H1 (cell line): ENCODE measurements around the gene DPF3. TPM values are rescaled to one million over a fixed set of nuclear protein-coding genes. Genes with fewer than 3 reads are reported as not detected.

ENCODE experiments used
- BCL11A ChIP-seq, 2 experiments: IDR thresholded peaks; one replicate each; pipeline ENCODE4 v1.6.1; 2011; ENCODE audit warnings: low read depth in 2 of 2, low read length in 2 of 2, mild to moderate bottlenecking in 2 of 2
- BRCA1 ChIP-seq: IDR thresholded peaks from 2 replicates; pipeline ENCODE4 v1.6.1; 2012; ENCODE audit warnings: low read depth, low read length, improper control_type of control experiment
- CBX5 ChIP-seq: fragments of 300-800, 300-1000 bp; sonication (generic); IDR thresholded peaks from 2 replicates; pipeline ENCODE4 v1.7.1; 2016; ENCODE audit warnings: antibody characterized with exemption, low read length, low read depth
- GTF2F1 ChIP-seq: IDR thresholded peaks from 2 replicates; pipeline ENCODE4 v1.6.1; 2012; ENCODE audit warnings: low read depth, low read length, improper control_type of control experiment, borderline replicate concordance
- NANOG ChIP-seq: IDR thresholded peaks from 2 replicates; pipeline ENCODE4 v1.6.1; 2011; ENCODE audit warnings: low read length, low read depth, mild to moderate bottlenecking, inconsistent platforms; ENCODE audit not compliant: insufficient read depth, poor library complexity, severe bottlenecking
- SP4 ChIP-seq: IDR thresholded peaks from 2 replicates; pipeline ENCODE4 v1.6.1; 2012; ENCODE audit warnings: low read length, inconsistent platforms
- SRF ChIP-seq: IDR thresholded peaks from 2 replicates; pipeline ENCODE4 v1.6.1; 2011; ENCODE audit warnings: mild to moderate bottlenecking, low read depth, low read length, moderate library complexity
- TAF1 ChIP-seq: IDR thresholded peaks from 2 replicates; pipeline ENCODE4 v1.6.1; 2011; ENCODE audit warnings: mild to moderate bottlenecking, low read depth, low read length
- TAF7 ChIP-seq: optimal IDR thresholded peaks from 2 replicates; pipeline ENCODE3; 2011; ENCODE audit warnings: low read depth, mild to moderate bottlenecking, inconsistent platforms, low read length, moderate library complexity, borderline replicate concordance
- ZNF274 ChIP-seq: IDR thresholded peaks from 2 replicates; pipeline ENCODE4 v1.7.0; 2012; ENCODE audit warnings: low read length, borderline replicate concordance; ENCODE audit errors: extremely low read depth
- polyA plus RNA-seq, 7 experiments: library from polyadenylated mRNA; depleted of rRNA in 3 of 7; stranded (reverse) in 5 of 7; unstranded in 2 of 7; fragments of >200 nt in 5 of 7; fragments of 200-250 nt in 2 of 7; gene quantifications; 1 replicate in 5 of 7; 2 replicates in 1 of 7; 4 replicates in 1 of 7; pipeline versions ENCODE4 v1.2.1 to v1.2.3, GENCODE V29; 2011 to 2013; ENCODE audit warnings: missing spikeins in 2 of 7, mixed read lengths in 2 of 7
- total RNA-seq: library from RNA; stranded (reverse); fragmentation: NEBNext Ultra II Directional; extraction: Animal tissue kit (Norgen Biotek cat#: 25700); gene quantifications from 2 replicates; pipeline ENCODE4 v1.2.1, GENCODE V29; 2021

The DPF3 gene
- total and polyA plus RNA-seq, 2 of the 8 experiments (the other 6 are each of a cell fraction or from before 2014, with no cell fraction given): 0.19 TPM; not detected in 1

GRCh38 chr14:72800848-72801370 lies 93.0 kb downstream of the DPF3 start (continued):
- TF ChIP-seq SP4: no peak
- TF ChIP-seq TAF7: no peak
- no peak for TF ChIP-seq ZNF274
- TF ChIP-seq SRF: no peak
- TF ChIP-seq NANOG: no peak
- TF ChIP-seq BRCA1: no peak
- TF ChIP-seq CBX5: no peak
- no peak for TF ChIP-seq TAF1
- TF ChIP-seq BCL11A (IDR thresholded peaks at IDR 0.05; ENCODE audit: low read depth in 2 of 2, low read length in 2 of 2): no peak
- TF ChIP-seq GTF2F1: no peak
